Activated CD8-positive, alpha-beta memory T cell treated with anti-CD3 and anti-CD28 coated beads, Interleukin-2, amount 10 ng/mL, durations not matched to agents 7 days and 5 days (primary cell): Measurements from ENCODE around the gene CCND2. TPM values are rescaled to one million over a fixed set of nuclear protein-coding genes. Genes with fewer than 3 reads are reported as not detected.
A peak's percentile ranks its signal among the peaks of the same experiment; 100 is the strongest.

Experiments
- ATAC-seq: fragments of 150-1000 bp; cut with Tn5 transposase; one replicate; pipeline ENCODE4 v1.10.0; 2021; ENCODE audit warnings: moderate library complexity
- CTCF ChIA-PET: fragments of 350-600 bp; sonication (Branson Sonifier 250); formaldehyde crosslinking; loops from one replicate; lab custom pipeline; 2021; ENCODE audit warnings: antibody characterized with exemption; lab: Charles Lee
- DNase-seq: peaks from one replicate; pipeline ENCODE4 v3.0.0-alpha.2; 2020
- H3K27ac Mint-ChIP-seq: one replicate; pipeline ENCODE4 v1.8.0; 2021; ENCODE audit warnings: mild to moderate bottlenecking, mixed read lengths
- H3K27me3 Mint-ChIP-seq: one replicate; pipeline ENCODE4 v1.8.0; 2021; ENCODE audit warnings: mixed read lengths
- H3K36me3 Mint-ChIP-seq: one replicate; pipeline ENCODE4 v1.8.0; 2021; ENCODE audit warnings: mild to moderate bottlenecking, mixed read lengths
- H3K4me1 Mint-ChIP-seq: one replicate; pipeline ENCODE4 v1.8.0; 2021; ENCODE audit warnings: mixed read lengths
- H3K4me3 Mint-ChIP-seq: one replicate; pipeline ENCODE4 v1.8.0; 2021; ENCODE audit warnings: mild to moderate bottlenecking, moderate library complexity, mixed read lengths
- H3K9me3 Mint-ChIP-seq: one replicate; pipeline ENCODE4 v1.8.0; 2022; ENCODE audit warnings: low read depth, mixed read lengths
- total RNA-seq, 2 experiments: library from RNA; stranded (reverse); gene quantifications; one replicate each; pipeline ENCODE4 v1.2.3, GENCODE V29; 2021

CCND2 gene
- total RNA-seq, 2 experiments from 2014 or later, result 492 to 862 TPM

GRCh38 chr12:4292341-4293073, 18.9 kb downstream of the CCND2 start:
- ATAC-seq, result no peak
- H3K4me3 Mint-ChIP-seq, result no peak overlapping the region
- H3K9me3 Mint-ChIP-seq, result no peaks in the 10 kb centered on the region
- H3K27ac Mint-ChIP-seq, result peak overlapping the region; percentile 88
- peaks cover 88% of the 10 kb centered on the region for H3K36me3 Mint-ChIP-seq
- CTCF ChIA-PET, result interaction anchor here (0.7 to 4.9 kb wide), 4 partner anchors 11 to 407 kb away, joined by 3 to 27 read pairs (median 6); no protein-coding TSS in a partner anchor
- no peaks in the 10 kb centered on the region for H3K27me3 Mint-ChIP-seq
- peaks cover 82% of the 10 kb centered on the region for H3K4me1 Mint-ChIP-seq
- DNase-seq, result no peak

GRCh38 chr12:4293299-4293965, 19.9 kb downstream of the CCND2 start:
- H3K27ac Mint-ChIP-seq, result peak overlapping the region; percentile 88
- no peaks in the 10 kb centered on the region for H3K27me3 Mint-ChIP-seq
- H3K4me1 Mint-ChIP-seq, result peaks cover 76% of the 10 kb centered on the region
- CTCF ChIA-PET, result interaction anchor here (1.1 to 4.9 kb wide), 4 partner anchors 17 to 329 kb away, joined by 3 to 27 read pairs (median 4); no protein-coding TSS in a partner anchor
- peaks cover 87% of the 10 kb centered on the region for H3K36me3 Mint-ChIP-seq
- peak; percentile 81 for ATAC-seq
- peak overlapping the region; percentile 25 for H3K4me3 Mint-ChIP-seq
- no peaks in the 10 kb centered on the region for H3K9me3 Mint-ChIP-seq
- DNase-seq, result peak; percentile 68

GRCh38 chr12:4293966-4294505, 20.5 kb downstream of the CCND2 start:
- H3K27me3 Mint-ChIP-seq, result no peaks in the 10 kb centered on the region
- DNase-seq (no peak), ATAC-seq (peak; percentile 37)
- H3K4me1 Mint-ChIP-seq, result peaks cover 70% of the 10 kb centered on the region
- peaks cover 85% of the 10 kb centered on the region for H3K36me3 Mint-ChIP-seq
- CTCF ChIA-PET, result interaction anchor here (1.1 to 4.9 kb wide), 5 partner anchors 14 to 330 kb away, joined by 3 to 27 read pairs (median 4); no protein-coding TSS in a partner anchor
- H3K27ac Mint-ChIP-seq, result peak overlapping the region; percentile 88
- no peaks in the 10 kb centered on the region for H3K9me3 Mint-ChIP-seq
- H3K4me3 Mint-ChIP-seq, result no peak overlapping the region

- Mint-ChIP-seq H3K36me3 (peaks cover 86% of the 10 kb centered on the region), H3K4me1 (peaks cover 54% of the 10 kb centered on the region), H3K27ac (no peak overlapping the region), H3K9me3 (no peaks in the 10 kb centered on the region), H3K27me3 (no peaks in the 10 kb centered on the region), H3K4me3 (no peak overlapping the region)
- ATAC-seq (no peak), DNase-seq (no peak)
- CTCF ChIA-PET, result interaction anchor here (1.6 to 4.9 kb wide), 2 partner anchors 9 to 21 kb away, joined by 6 to 27 read pairs; no protein-coding TSS in a partner anchor
Observed at GRCh38 chr12:4296751-4297150, 23.2 kb downstream of the CCND2 start.

GRCh38 chr12:4297617-4298016, 24.1 kb downstream of the CCND2 start:
- Mint-ChIP-seq H3K27me3 (no peaks in the 10 kb centered on the region), H3K9me3 (no peaks in the 10 kb centered on the region), H3K27ac (peak overlapping the region; percentile 62), H3K4me3 (no peak overlapping the region), H3K36me3 (peaks cover 88% of the 10 kb centered on the region), H3K4me1 (peaks cover 52% of the 10 kb centered on the region)
- DNase-seq, result no peak
- CTCF ChIA-PET, result interaction anchor here (1.2 to 1.6 kb wide), 2 partner anchors 10 to 21 kb away, joined by 6 read pairs; no protein-coding TSS in a partner anchor
- ATAC-seq, result no peak

- Mint-ChIP-seq H3K4me3 (no peak overlapping the region), H3K27me3 (no peaks in the 10 kb centered on the region), H3K4me1 (peaks cover 28% of the 10 kb centered on the region), H3K9me3 (no peaks in the 10 kb centered on the region), H3K36me3 (peaks cover 89% of the 10 kb centered on the region), H3K27ac (no peak overlapping the region)
- ATAC-seq, result no peak
- CTCF ChIA-PET, result no interaction called here
- DNase-seq, result no peak
Observed at GRCh38 chr12:4300883-4301282, 27.3 kb downstream of the CCND2 start.

- no peak overlapping the region for H3K4me3 Mint-ChIP-seq
- no peaks in the 10 kb centered on the region for H3K9me3 Mint-ChIP-seq
- DNase-seq (no peak), ATAC-seq (no peak)
- CTCF ChIA-PET, result interaction anchor here (0.9 kb wide), 1 partner anchor 25 kb away, joined by 3 read pairs; no protein-coding TSS in a partner anchor
- peaks cover 20% of the 10 kb centered on the region for H3K4me1 Mint-ChIP-seq
- H3K27me3 Mint-ChIP-seq, result no peaks in the 10 kb centered on the region
- peaks cover 88% of the 10 kb centered on the region for H3K36me3 Mint-ChIP-seq
- H3K27ac Mint-ChIP-seq, result peak overlapping the region; percentile 34
Observed at GRCh38 chr12:4301932-4302501, 28.5 kb downstream of the CCND2 start.

GRCh38 chr12:4302881-4303280, 29.3 kb downstream of the CCND2 start:
- H3K27me3 Mint-ChIP-seq, result no peaks in the 10 kb centered on the region
- DNase-seq (no peak), ATAC-seq (no peak)
- H3K4me3 Mint-ChIP-seq, result no peak overlapping the region
- H3K36me3 Mint-ChIP-seq, result peaks cover 89% of the 10 kb centered on the region
- H3K4me1 Mint-ChIP-seq, result peaks cover 19% of the 10 kb centered on the region
- H3K9me3 Mint-ChIP-seq, result no peaks in the 10 kb centered on the region
- H3K27ac Mint-ChIP-seq, result peak overlapping the region; percentile 34
- CTCF ChIA-PET, result no interaction called here

- no peaks in the 10 kb centered on the region for H3K27me3 Mint-ChIP-seq
- peak overlapping the region; percentile 39 for H3K27ac Mint-ChIP-seq
- no peak overlapping the region for H3K4me3 Mint-ChIP-seq
- peaks cover 16% of the 10 kb centered on the region for H3K4me1 Mint-ChIP-seq
- no peak for ATAC-seq
- H3K36me3 Mint-ChIP-seq, result peaks cover 89% of the 10 kb centered on the region
- CTCF ChIA-PET, result no interaction called here
- no peak for DNase-seq
- H3K9me3 Mint-ChIP-seq, result no peaks in the 10 kb centered on the region
Observed at GRCh38 chr12:4303750-4304149, 30.2 kb downstream of the CCND2 start.

- Mint-ChIP-seq H3K27ac (no peak overlapping the region), H3K4me3 (no peak overlapping the region), H3K36me3 (peaks cover 68% of the 10 kb centered on the region), H3K27me3 (no peaks in the 10 kb centered on the region), H3K4me1 (no peaks in the 10 kb centered on the region), H3K9me3 (no peaks in the 10 kb centered on the region)
- ATAC-seq (peak; percentile 47), DNase-seq (no peak)
- CTCF ChIA-PET, result interaction anchor here (1.2 to 1.3 kb wide), 2 partner anchors 13 to 31 kb away, joined by 4 read pairs; no protein-coding TSS in a partner anchor
Observed at GRCh38 chr12:4307593-4308333, 34.2 kb downstream of the CCND2 start.

- CTCF ChIA-PET, result interaction anchor here (1.2 to 1.3 kb wide), 2 partner anchors 14 to 32 kb away, joined by 4 read pairs; no protein-coding TSS in a partner anchor
- Mint-ChIP-seq H3K4me3 (no peak overlapping the region), H3K36me3 (peaks cover 64% of the 10 kb centered on the region), H3K27me3 (no peaks in the 10 kb centered on the region), H3K4me1 (no peaks in the 10 kb centered on the region), H3K9me3 (no peaks in the 10 kb centered on the region), H3K27ac (no peak overlapping the region)
- ATAC-seq (no peak), DNase-seq (no peak)
Observed at GRCh38 chr12:4308334-4308950, 34.9 kb downstream of the CCND2 start.

GRCh38 chr12:4311776-4312175, 38.2 kb downstream of the CCND2 start:
- Mint-ChIP-seq H3K27ac (no peak overlapping the region), H3K36me3 (peaks cover 44% of the 10 kb centered on the region), H3K4me1 (no peaks in the 10 kb centered on the region), H3K9me3 (no peaks in the 10 kb centered on the region), H3K4me3 (no peak overlapping the region), H3K27me3 (no peaks in the 10 kb centered on the region)
- DNase-seq (no peak), ATAC-seq (no peak)
- CTCF ChIA-PET, result no interaction called here
